ENCODE results near the gene TYMP. TPM values are rescaled to one million over a fixed set of nuclear protein-coding genes. Genes with fewer than 3 reads are reported as not detected.
A peak's percentile ranks its signal among the peaks of the same experiment; 100 is the strongest.

Gene TYMP
- 25.5 to 121 TPM (median 40.3 TPM) in 3 replicates for polyA plus RNA-seq
- 14.1 TPM for polyA plus RNA-seq (2011; ENCODE audit: low read depth)
- 16.7 and 59.2 TPM in 2 replicates for polyA plus RNA-seq (2011; cell fraction: cytosol; rRNA removed)
- polyA plus RNA-seq (2011; cell fraction: nucleus; rRNA removed), result 85.4 and 113 TPM in 2 replicates
- 30.9 and 50.7 TPM in 2 replicates for polyA plus RNA-seq (2012; ENCODE audit: low replicate concordance)
- 18.9 to 60.1 TPM (median 23.8 TPM) in 3 replicates for polyA minus RNA-seq
- polyA minus RNA-seq (2011; cell fraction: cytosol; rRNA and poly(A)+ RNA removed), result 106 TPM
- 59.4 and 61.2 TPM in 2 replicates for polyA minus RNA-seq (2011; cell fraction: nucleus; rRNA and poly(A)+ RNA removed)

GRCh38 chr22:50529897-50530579 lies at the start of gene TYMP:
TSS of gene TYMP (minus strand) at chr22:50530012. CDS start at chr22:50529709, 303 bp downstream.
- Histone ChIP-seq H3K27me3 (ENCODE audit: control insufficient read depth, extremely low read depth, insufficient read depth, low read length) (peaks cover 11% of the 10 kb centered on the region), H3K9me3 (ENCODE audit: control insufficient read depth, low read depth, low read length) (no peaks in the 10 kb centered on the region), H3K4me1 (ENCODE audit: control insufficient read depth, extremely low read depth, insufficient read depth, low read length) (peaks cover 10% of the 10 kb centered on the region), H3K4me3 (ENCODE audit: control insufficient read depth in 2 of 3, extremely low read depth in 1 of 3, insufficient read depth in 2 of 3, low read depth in 1 of 3, low read length in 3 of 3) (peak within 1 kb of the TSS; percentile 50 to 79 (median 58)), H2AFZ (ENCODE audit: control insufficient read depth, low read length) (peak within 1 kb of the TSS; percentile 12), H3K27ac (ENCODE audit: control insufficient read depth, insufficient read depth, low read length) (peak within 1 kb of the TSS; percentile 76), H3K9me1 (ENCODE audit: control insufficient read depth, extremely low read depth, insufficient read depth, low read length) (no peaks in the 10 kb centered on the region), H3K36me3 (ENCODE audit: control insufficient read depth in 2 of 2, extremely low read depth in 1 of 2, insufficient read depth in 2 of 2, low read length in 2 of 2) (peaks cover 0 to 2% of the 10 kb centered on the region in 2 experiments), H3K4me2 (ENCODE audit: control insufficient read depth, extremely low read depth, insufficient read depth, low read depth, low read length) (peak within 1 kb of the TSS; percentile 85), H3K79me2 (ENCODE audit: control insufficient read depth, insufficient read depth, low read length) (no peaks in the 10 kb centered on the region), H4K20me1 (ENCODE audit: control insufficient read depth, extremely low read depth, insufficient read depth, low read length) (no peaks in the 10 kb centered on the region), H3K9ac (ENCODE audit: control insufficient read depth, extremely low read depth, insufficient read depth, low read length) (peak within 1 kb of the TSS; percentile 90)
- dilution Hi-C loops (cut with MboI; ENCODE audit: extremely low pct_ligation_motif_present, low sequenced_read_pairs), result no loop called here
- TF ChIP-seq EZH2 (IDR thresholded peaks at IDR 0.05; ENCODE audit: low read length) (no peak), CTCF (optimal IDR thresholded peaks at IDR 0.05 in 1 of 3, IDR thresholded peaks at IDR 0.05 in 1 of 3, conservative IDR thresholded peaks at IDR 0.05 in 1 of 3; ENCODE audit: extremely low read depth in 1 of 3, insufficient read depth in 2 of 3, low read length in 3 of 3) (no peak)
- FAIRE-seq (no peak), DNase-seq (ENCODE audit: low read depth, low spot score) (no peak)

GRCh38 chr22:50578776-50579310 lies 49.0 kb upstream of the TYMP start:
- Histone ChIP-seq H3K36me3 (ENCODE audit: control insufficient read depth in 2 of 2, extremely low read depth in 1 of 2, insufficient read depth in 2 of 2, low read length in 2 of 2) (peaks cover 8 to 11% of the 10 kb centered on the region in 2 experiments), H2AFZ (ENCODE audit: control insufficient read depth, low read length) (no peak overlapping the region), H3K4me1 (ENCODE audit: control insufficient read depth, extremely low read depth, insufficient read depth, low read length) (peaks cover 11% of the 10 kb centered on the region), H3K4me3 (ENCODE audit: control insufficient read depth in 2 of 3, extremely low read depth in 1 of 3, insufficient read depth in 2 of 3, low read depth in 1 of 3, low read length in 3 of 3) (no peak overlapping the region), H4K20me1 (ENCODE audit: control insufficient read depth, extremely low read depth, insufficient read depth, low read length) (no peaks in the 10 kb centered on the region), H3K27me3 (ENCODE audit: control insufficient read depth, extremely low read depth, insufficient read depth, low read length) (no peaks in the 10 kb centered on the region), H3K27ac (ENCODE audit: control insufficient read depth, insufficient read depth, low read length) (no peak overlapping the region), H3K9me1 (ENCODE audit: control insufficient read depth, extremely low read depth, insufficient read depth, low read length) (no peaks in the 10 kb centered on the region), H3K79me2 (ENCODE audit: control insufficient read depth, insufficient read depth, low read length) (peaks cover 15% of the 10 kb centered on the region), H3K9ac (ENCODE audit: control insufficient read depth, extremely low read depth, insufficient read depth, low read length) (no peak overlapping the region), H3K4me2 (ENCODE audit: control insufficient read depth, extremely low read depth, insufficient read depth, low read depth, low read length) (no peak overlapping the region), H3K9me3 (ENCODE audit: control insufficient read depth, low read depth, low read length) (no peaks in the 10 kb centered on the region)
- dilution Hi-C loops (cut with MboI; ENCODE audit: extremely low pct_ligation_motif_present, low sequenced_read_pairs), result no loop called here
- no peak for DNase-seq (ENCODE audit: low read depth, low spot score)
- TF ChIP-seq EZH2 (IDR thresholded peaks at IDR 0.05; ENCODE audit: low read length), result no peak
- no peak for TF ChIP-seq CTCF (optimal IDR thresholded peaks at IDR 0.05 in 1 of 3, IDR thresholded peaks at IDR 0.05 in 1 of 3, conservative IDR thresholded peaks at IDR 0.05 in 1 of 3; ENCODE audit: extremely low read depth in 1 of 3, insufficient read depth in 2 of 3, low read length in 3 of 3)
- no peak for FAIRE-seq

All from keratinocyte (primary cell).